Tibial nerve (tissue), 4 donors: ENCODE results near the gene DAP.

ENCODE experiments used
- CTCF ChIP-seq, 5 experiments: fragments of 200-600 bp in 3 of 5; fragments of 450-650 bp in 2 of 5; sonication (generic) in 3 of 5; IDR thresholded peaks; one replicate each; pipeline ENCODE4 v1.5.1; 2016 to 2019; ENCODE audit warnings: antibody characterized with exemption in 5 of 5, mild to moderate bottlenecking in 3 of 5, moderate library complexity in 2 of 5
- EP300 ChIP-seq, 2 donors: sonication (generic); formaldehyde crosslinking; IDR thresholded peaks; one replicate each; pipeline ENCODE4 v1.6.1; 2017; ENCODE audit warnings: antibody characterized with exemption in 2 of 2, mild to moderate bottlenecking in 1 of 2
- POLR2A ChIP-seq, 2 donors: fragments of 450-650 bp; IDR thresholded peaks; one replicate each; pipeline ENCODE4 v1.6.1; 2017; ENCODE audit warnings: antibody characterized with exemption in 2 of 2, mild to moderate bottlenecking in 2 of 2, moderate library complexity in 2 of 2

DNA sequence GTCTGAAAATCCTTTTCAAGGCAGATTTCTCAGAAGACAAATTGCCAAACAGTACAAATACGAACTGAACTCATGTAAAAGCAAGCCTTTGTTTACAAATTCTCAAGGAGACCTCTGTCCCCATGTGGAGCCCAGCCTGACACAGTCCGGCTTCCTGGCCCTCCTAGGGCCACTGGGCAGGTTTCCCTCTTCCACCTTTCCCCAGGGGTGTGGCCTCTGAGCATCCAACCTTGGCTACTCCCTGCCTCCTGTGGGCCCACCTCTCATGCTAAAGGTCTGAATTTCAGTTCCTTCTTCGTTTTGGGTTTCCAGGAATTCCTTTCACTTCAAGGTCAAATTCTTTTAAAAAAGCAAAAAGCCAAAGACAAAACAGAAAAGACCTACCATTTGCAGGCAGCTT is 10.1 kb downstream of the DAP start:
- no peak for TF ChIP-seq CTCF (IDR thresholded peaks at IDR 0.05)
- no peak for TF ChIP-seq POLR2A (IDR thresholded peaks at IDR 0.05)
- TF ChIP-seq EP300 (IDR thresholded peaks at IDR 0.05), result no peak
